Uterus (tissue), 2 donors: Measurements from ENCODE around the gene TTC7B.

Source experiments
- POLR2A ChIP-seq, 2 donors: fragments of 450-650 bp; IDR thresholded peaks; one replicate each; pipeline ENCODE4 v1.6.1; 2016; ENCODE audit warnings: antibody characterized with exemption in 2 of 2, mild to moderate bottlenecking in 1 of 2, moderate library complexity in 1 of 2
- TF ChIP-seq, protein P1 (sequence below), 4 experiments: fragments of 200-600 bp in 2 of 4; fragments of 450-650 bp in 2 of 4; sonication (generic) in 2 of 4; IDR thresholded peaks; one replicate each; pipeline ENCODE4 v1.5.1; 2016 to 2019; ENCODE audit warnings: antibody characterized with exemption in 4 of 4, mild to moderate bottlenecking in 2 of 4, moderate library complexity in 1 of 4

DNA sequence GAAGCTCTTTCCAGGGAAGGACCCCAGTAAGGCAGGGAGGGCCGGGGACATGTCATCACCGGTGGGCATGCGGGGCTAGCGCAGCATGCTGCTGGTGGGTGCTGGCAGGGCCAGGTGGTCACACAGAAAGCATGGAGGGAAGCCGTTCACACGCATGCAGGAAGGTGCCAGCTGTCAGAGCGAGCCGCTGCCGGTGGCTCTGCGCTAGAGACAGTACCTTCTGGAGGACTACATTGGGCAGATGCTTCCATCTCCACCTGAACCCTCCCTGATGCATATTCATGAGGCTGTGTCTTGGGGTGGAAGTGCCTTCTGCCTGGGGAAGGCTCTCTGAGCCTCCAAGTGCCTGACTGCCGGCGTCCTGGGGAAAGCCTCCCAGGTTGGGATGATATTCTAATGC is 215.6 kb downstream of the TTC7B start:
- TF ChIP-seq, protein P1, sequence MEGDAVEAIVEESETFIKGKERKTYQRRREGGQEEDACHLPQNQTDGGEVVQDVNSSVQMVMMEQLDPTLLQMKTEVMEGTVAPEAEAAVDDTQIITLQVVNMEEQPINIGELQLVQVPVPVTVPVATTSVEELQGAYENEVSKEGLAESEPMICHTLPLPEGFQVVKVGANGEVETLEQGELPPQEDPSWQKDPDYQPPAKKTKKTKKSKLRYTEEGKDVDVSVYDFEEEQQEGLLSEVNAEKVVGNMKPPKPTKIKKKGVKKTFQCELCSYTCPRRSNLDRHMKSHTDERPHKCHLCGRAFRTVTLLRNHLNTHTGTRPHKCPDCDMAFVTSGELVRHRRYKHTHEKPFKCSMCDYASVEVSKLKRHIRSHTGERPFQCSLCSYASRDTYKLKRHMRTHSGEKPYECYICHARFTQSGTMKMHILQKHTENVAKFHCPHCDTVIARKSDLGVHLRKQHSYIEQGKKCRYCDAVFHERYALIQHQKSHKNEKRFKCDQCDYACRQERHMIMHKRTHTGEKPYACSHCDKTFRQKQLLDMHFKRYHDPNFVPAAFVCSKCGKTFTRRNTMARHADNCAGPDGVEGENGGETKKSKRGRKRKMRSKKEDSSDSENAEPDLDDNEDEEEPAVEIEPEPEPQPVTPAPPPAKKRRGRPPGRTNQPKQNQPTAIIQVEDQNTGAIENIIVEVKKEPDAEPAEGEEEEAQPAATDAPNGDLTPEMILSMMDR (IDR thresholded peaks at IDR 0.05), result no peak
- TF ChIP-seq POLR2A (IDR thresholded peaks at IDR 0.05), result no peak
